CD4-positive, CD25-positive, alpha-beta regulatory T cell (primary cell): Measurements from ENCODE around the gene SDHA. TPM values are rescaled to one million over a fixed set of nuclear protein-coding genes. Genes with fewer than 3 reads are reported as not detected.
"Not testable (repeated sequence)": the region's sequence is repeated elsewhere in the genome, so short reads cannot be mapped to it uniquely, and the experiment has no call there.

Experiments used
- ATAC-seq, 2 donors: fragments of 150-1000 bp; cut with Tn5 transposase; one replicate each; pipeline ENCODE4 v1.10.0; 2021; ENCODE audit warnings: low read depth in 2 of 2, moderate number of reproducible peaks in 2 of 2, moderate library complexity in 1 of 2
- DNase-seq, 3 donors: peaks; one replicate each; pipeline versions ENCODE4 v3.0.0 to v3.0.0-alpha.2; 2012 to 2022; ENCODE audit warnings: mixed read lengths in 1 of 3
- H3K27ac ChIP-seq: one replicate; pipeline ENCODE4 v1.7.0; 2013; ENCODE audit warnings: mild to moderate bottlenecking, low read length; ENCODE audit not compliant: insufficient read depth, poor library complexity, severe bottlenecking
- H3K27me3 ChIP-seq: one replicate; pipeline ENCODE4 v1.7.0; 2013; ENCODE audit warnings: low read length; ENCODE audit not compliant: control insufficient read depth, insufficient read depth
- H3K36me3 ChIP-seq: one replicate; pipeline ENCODE4 v1.7.0; 2013; ENCODE audit warnings: mild to moderate bottlenecking, low read length, moderate library complexity; ENCODE audit not compliant: control insufficient read depth, insufficient read depth
- H3K4me1 ChIP-seq: 2 replicates; pipeline ENCODE4 v1.7.0; 2013; ENCODE audit warnings: mild to moderate bottlenecking, low read length; ENCODE audit not compliant: insufficient read depth, control insufficient read depth, poor library complexity, severe bottlenecking
- H3K4me3 ChIP-seq: one replicate; pipeline ENCODE4 v1.7.0; 2013; ENCODE audit warnings: low read depth, mild to moderate bottlenecking, low read length, moderate library complexity
- H3K9me3 ChIP-seq, 2 experiments: 1 replicate in 1 of 2; 2 replicates in 1 of 2; pipeline ENCODE4 v1.7.0; 2013; ENCODE audit warnings: low read length in 2 of 2, mild to moderate bottlenecking in 1 of 2, moderate library complexity in 1 of 2; ENCODE audit not compliant: control insufficient read depth in 2 of 2
- H3K27ac Mint-ChIP-seq, 3 donors: one replicate each; pipeline ENCODE4 v1.8.0; 2020 to 2022; ENCODE audit warnings: mild to moderate bottlenecking in 3 of 3, mixed read lengths in 3 of 3, moderate library complexity in 2 of 3
- H3K27me3 Mint-ChIP-seq: one replicate; pipeline ENCODE4 v1.8.0; 2022; ENCODE audit warnings: mild to moderate bottlenecking, mixed read lengths
- H3K36me3 Mint-ChIP-seq: one replicate; pipeline ENCODE4 v1.8.0; 2020; ENCODE audit warnings: mixed read lengths
- H3K4me1 Mint-ChIP-seq, 4 donors: one replicate each; pipeline ENCODE4 v1.8.0; 2020 to 2022; ENCODE audit warnings: mixed read lengths in 4 of 4, mild to moderate bottlenecking in 1 of 4
- H3K4me3 Mint-ChIP-seq, 4 donors: one replicate each; pipeline ENCODE4 v1.8.0; 2020 to 2022; ENCODE audit warnings: mild to moderate bottlenecking in 4 of 4, mixed read lengths in 4 of 4, moderate library complexity in 3 of 4
- H3K9me3 Mint-ChIP-seq, 7 donors: one replicate each; pipeline ENCODE4 v1.8.0; 2020 to 2022; ENCODE audit warnings: mixed read lengths in 7 of 7, mild to moderate bottlenecking in 3 of 7, moderate library complexity in 2 of 7
- polyA plus RNA-seq, 4 donors: library from polyadenylated mRNA; unstranded; fragments of 300-500 nt; fragmentation: Illumina TruSeq; gene quantifications; one replicate each; pipeline ENCODE4 v1.2.3, GENCODE V29; 2021
- total RNA-seq: library from RNA; stranded (reverse); gene quantifications from one replicate; pipeline ENCODE4 v1.2.3, GENCODE V29; 2022

SDHA gene
- total and polyA plus RNA-seq, 5 donors from 2014 or later: 211 to 290 (median 235) TPM

GRCh38 chr5:234450-234849 lies 16.3 kb downstream of the SDHA start:
- Mint-ChIP-seq H3K27me3 (no peaks in the 10 kb centered on the region), H3K4me3 (no peak overlapping the region), H3K4me1 (peaks cover 0 to 6% (median 0%) of the 10 kb centered on the region in 4 donors), H3K36me3 (peaks cover 38% of the 10 kb centered on the region), H3K9me3 (no peaks in the 10 kb centered on the region), H3K27ac (no peak overlapping the region)
- Histone ChIP-seq H3K36me3 (peaks cover 75% of the 10 kb centered on the region), H3K27ac (no peak overlapping the region), H3K4me3 (no peak overlapping the region), H3K27me3 (no peaks in the 10 kb centered on the region), H3K4me1 (no peaks in the 10 kb centered on the region), H3K9me3 (no peaks in the 10 kb centered on the region)
- no peak for DNase-seq
- no peak for ATAC-seq

- peaks cover 44% of the 10 kb centered on the region for H3K36me3 Mint-ChIP-seq
- not testable (repeated sequence) for ATAC-seq
- H3K36me3 ChIP-seq: peaks cover 75% of the 10 kb centered on the region
Measured at GRCh38 chr5:235527-235926, 17.4 kb downstream of the SDHA start.

DNA sequence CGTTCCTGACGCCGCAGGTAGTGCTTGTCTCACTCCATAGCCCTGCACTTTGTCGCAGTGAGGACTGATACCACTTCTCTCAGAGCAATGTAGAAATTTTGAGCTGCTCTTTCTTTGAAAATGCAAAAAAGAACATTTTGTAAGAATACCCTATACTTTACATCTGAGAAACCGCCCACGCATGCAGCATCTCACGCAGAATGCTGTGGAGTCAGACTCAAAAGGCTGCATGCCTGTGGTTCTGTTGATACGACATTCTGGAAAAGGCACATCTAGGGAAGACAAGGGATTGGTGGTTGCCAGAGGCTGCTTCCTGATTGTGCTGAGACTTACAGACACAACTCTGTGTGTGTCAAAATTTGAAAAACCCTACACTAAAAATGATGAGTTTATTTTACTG lies 19.8 kb downstream of the SDHA start:
- H3K4me1 ChIP-seq, H3K27ac Mint-ChIP-seq, H3K27ac ChIP-seq, H3K9me3 ChIP-seq, H3K27me3 Mint-ChIP-seq, H3K4me3 ChIP-seq, ATAC-seq, H3K4me3 Mint-ChIP-seq, H3K9me3 Mint-ChIP-seq, H3K27me3 ChIP-seq, DNase-seq: not testable (repeated sequence)
- Mint-ChIP-seq H3K36me3 (peaks cover 61% of the 10 kb centered on the region), H3K4me1 (peaks cover 0 to 20% (median 3%) of the 10 kb centered on the region in 4 donors)
- H3K36me3 ChIP-seq: peaks cover 74% of the 10 kb centered on the region

More at GRCh38 chr5:235527-235926, 17.4 kb downstream of the SDHA start:
- H3K4me3 Mint-ChIP-seq, H3K4me1 ChIP-seq, H3K9me3 ChIP-seq, H3K27ac Mint-ChIP-seq, H3K27me3 ChIP-seq, H3K9me3 Mint-ChIP-seq, H3K27me3 Mint-ChIP-seq, H3K27ac ChIP-seq, H3K4me1 Mint-ChIP-seq, DNase-seq, H3K4me3 ChIP-seq: not testable (repeated sequence)

GRCh38 chr5:240550-240949 lies 22.4 kb downstream of the SDHA start:
- not testable (repeated sequence) for H3K4me3 ChIP-seq, H3K27ac Mint-ChIP-seq, H3K9me3 ChIP-seq, ATAC-seq, H3K4me1 ChIP-seq, H3K27me3 Mint-ChIP-seq, H3K27ac ChIP-seq, H3K27me3 ChIP-seq, H3K9me3 Mint-ChIP-seq, DNase-seq, H3K4me3 Mint-ChIP-seq
- H3K36me3 Mint-ChIP-seq: peaks cover 51% of the 10 kb centered on the region
- peaks cover 56% of the 10 kb centered on the region for H3K36me3 ChIP-seq
- H3K4me1 Mint-ChIP-seq: peaks cover 0 to 19% (median 14%) of the 10 kb centered on the region in 4 donors

DNA sequence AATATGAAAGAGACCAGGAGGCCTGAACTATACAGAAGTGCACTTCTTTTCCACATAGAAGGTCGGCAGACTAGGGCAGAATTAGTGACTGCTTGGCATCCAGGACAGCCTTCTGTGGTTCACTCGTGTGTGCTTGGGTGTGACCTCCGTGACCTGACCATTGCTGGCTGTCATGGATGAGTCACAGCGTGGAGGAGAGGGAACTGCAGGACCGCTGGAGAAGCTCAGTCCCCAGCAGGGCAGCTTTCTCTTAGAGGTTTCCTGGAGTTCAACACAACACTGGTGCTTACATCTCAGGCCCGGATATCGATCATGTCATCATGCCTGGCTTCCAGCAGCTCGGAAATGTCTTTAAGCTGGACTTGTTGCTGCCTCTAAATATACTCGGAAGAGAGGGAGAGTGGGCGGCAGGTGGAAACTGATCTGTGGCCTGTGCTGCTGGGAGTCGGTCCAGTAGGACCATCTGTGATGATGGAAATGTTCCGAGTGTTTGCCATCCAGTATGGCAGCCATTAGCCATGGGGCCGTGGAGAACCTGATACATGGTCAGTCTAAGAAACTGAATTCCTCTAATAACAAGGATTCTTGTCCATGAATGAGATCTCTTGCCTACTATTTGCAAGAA lies 23.0 kb downstream of the SDHA start:
- H3K9me3 ChIP-seq, H3K9me3 Mint-ChIP-seq, H3K27me3 Mint-ChIP-seq, H3K27ac ChIP-seq, H3K4me3 ChIP-seq, H3K27me3 ChIP-seq, H3K27ac Mint-ChIP-seq, H3K4me1 ChIP-seq, ATAC-seq, DNase-seq: not testable (repeated sequence)
- Mint-ChIP-seq H3K4me3 (peak overlapping the region in 1 of 4 donors; percentile 16), H3K36me3 (peaks cover 55% of the 10 kb centered on the region), H3K4me1 (peaks cover 0 to 19% (median 14%) of the 10 kb centered on the region in 4 donors)
- H3K36me3 ChIP-seq: peaks cover 61% of the 10 kb centered on the region

GRCh38 chr5:243683-244367 lies 25.7 kb downstream of the SDHA start:
- H3K27me3 Mint-ChIP-seq, H3K9me3 ChIP-seq, H3K27me3 ChIP-seq, H3K4me1 ChIP-seq, H3K4me3 ChIP-seq, H3K27ac ChIP-seq, H3K9me3 Mint-ChIP-seq, ATAC-seq: not testable (repeated sequence)
- H3K27ac Mint-ChIP-seq: peak overlapping the region in 2 of 3 donors; percentile 23 to 87
- DNase-seq: peak in 1 of 3 donors; percentile 12
- peaks cover 0 to 19% (median 16%) of the 10 kb centered on the region in 4 donors for H3K4me1 Mint-ChIP-seq
- H3K36me3 ChIP-seq: peaks cover 62% of the 10 kb centered on the region
- peaks cover 68% of the 10 kb centered on the region for H3K36me3 Mint-ChIP-seq
- peak overlapping the region in 1 of 4 donors; percentile 56 for H3K4me3 Mint-ChIP-seq

DNA sequence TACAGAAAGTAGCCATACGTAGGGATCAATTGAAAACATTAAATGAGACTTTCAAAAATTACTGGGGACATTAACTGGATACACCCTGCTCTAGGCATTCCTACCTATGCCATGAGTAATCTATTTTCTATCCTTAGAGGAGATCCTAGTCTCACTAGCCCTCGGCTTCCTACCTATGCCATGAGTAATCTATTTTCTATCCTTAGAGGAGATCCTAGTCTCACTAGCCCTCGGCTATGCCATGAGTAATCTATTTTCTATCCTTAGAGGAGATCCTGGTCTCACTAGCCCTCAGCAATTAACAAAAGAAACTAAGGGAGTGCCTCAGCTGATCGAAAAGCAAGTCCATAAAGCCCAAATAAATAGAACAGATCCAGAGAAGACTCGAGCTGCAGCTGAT lies 27.6 kb downstream of the SDHA start:
- H3K9me3 Mint-ChIP-seq: not testable (repeated sequence)

GRCh38 chr5:250396-250795 lies 32.3 kb downstream of the SDHA start:
- Mint-ChIP-seq H3K36me3 (peaks cover 55% of the 10 kb centered on the region), H3K4me1 (peaks cover 9 to 17% (median 11%) of the 10 kb centered on the region in 4 donors), H3K4me3 (peak overlapping the region in 1 of 4 donors; percentile 70)
- H3K27me3 Mint-ChIP-seq, DNase-seq, H3K27me3 ChIP-seq, H3K27ac Mint-ChIP-seq, H3K4me3 ChIP-seq, H3K9me3 ChIP-seq, H3K4me1 ChIP-seq, ATAC-seq, H3K27ac ChIP-seq, H3K9me3 Mint-ChIP-seq: not testable (repeated sequence)
- peaks cover 33% of the 10 kb centered on the region for H3K36me3 ChIP-seq

More for the DNA sequence above, 27.6 kb downstream of the SDHA start:
- H3K27me3 ChIP-seq, H3K9me3 ChIP-seq, H3K27ac Mint-ChIP-seq, H3K4me1 ChIP-seq, DNase-seq, H3K4me3 Mint-ChIP-seq, ATAC-seq, H3K27me3 Mint-ChIP-seq, H3K27ac ChIP-seq, H3K4me3 ChIP-seq: not testable (repeated sequence)
- H3K36me3 ChIP-seq: peaks cover 50% of the 10 kb centered on the region
- peaks cover 71% of the 10 kb centered on the region for H3K36me3 Mint-ChIP-seq
- peaks cover 0 to 19% (median 16%) of the 10 kb centered on the region in 4 donors for H3K4me1 Mint-ChIP-seq
